NAMALWA (cell line): ENCODE results near the gene PLXNA1.

Experiments used
- DNase-seq: peaks from one replicate; pipeline ENCODE4 v3.0.0-alpha.2; 2015; ENCODE audit warnings: low spot score

The PLXNA1 gene

GRCh38 chr3:126968391-126969390, 14.2 kb upstream of the PLXNA1 start:
- DNase-seq: no peak

DNA sequence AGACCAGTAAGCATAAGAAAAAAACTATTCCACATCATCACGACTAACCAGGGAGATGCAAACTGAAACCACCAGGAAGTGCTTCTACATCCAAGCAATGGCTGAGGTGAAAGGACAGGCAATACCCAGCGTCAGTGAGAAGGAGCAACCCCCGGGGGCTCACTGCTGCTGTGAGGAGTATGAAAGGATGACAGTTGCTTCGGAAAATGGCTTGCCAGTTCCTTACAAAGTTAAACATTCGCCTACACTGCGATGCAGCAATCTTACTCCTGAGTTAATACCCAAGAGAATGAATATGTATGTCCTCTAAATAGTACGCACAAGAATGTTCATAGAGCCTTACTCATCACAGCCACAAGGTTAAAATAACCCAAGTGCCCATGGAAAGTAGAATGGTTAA, 13.3 kb upstream of the PLXNA1 start:
- no peak for DNase-seq

DNA sequence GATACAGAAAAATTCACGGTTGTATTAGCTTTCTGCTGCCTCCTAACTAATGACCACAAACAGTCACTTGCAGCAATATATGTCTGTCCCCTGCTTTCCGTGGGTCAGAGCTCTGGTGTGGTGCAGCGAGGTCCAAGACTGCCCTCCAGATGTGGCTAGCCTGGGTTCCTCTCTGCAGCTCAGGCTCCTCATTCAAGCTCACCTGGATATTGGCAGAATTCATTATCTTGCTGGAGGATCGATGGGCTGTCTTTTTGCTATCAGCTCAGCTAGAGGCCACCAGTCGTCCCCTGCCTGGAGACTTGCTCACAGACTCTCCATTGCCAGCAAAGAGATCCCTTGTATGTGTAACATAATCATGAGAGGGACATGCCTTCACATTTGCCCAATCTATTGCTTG, 12.8 kb upstream of the PLXNA1 start:
- DNase-seq: no peak

DNA sequence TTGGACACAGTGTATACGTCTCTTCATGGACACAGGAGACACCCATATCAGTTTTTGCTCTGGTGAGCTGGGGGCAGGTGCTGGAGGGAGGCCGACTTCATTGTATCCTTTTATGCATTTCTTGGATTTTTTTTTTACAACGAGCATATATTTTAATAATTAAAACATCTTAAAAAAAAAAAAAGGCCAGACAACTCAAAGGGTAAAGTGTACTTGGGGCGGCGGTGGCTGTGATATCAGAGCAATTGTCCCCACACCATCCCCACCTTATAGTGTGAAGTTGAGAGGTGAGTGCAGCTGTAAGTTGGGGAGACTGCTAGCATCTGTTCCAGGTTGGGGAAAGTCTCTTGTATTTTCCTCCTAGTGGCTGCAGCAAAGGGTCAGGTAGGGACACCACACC, 12.0 kb upstream of the PLXNA1 start:
- DNase-seq: no peak

DNA sequence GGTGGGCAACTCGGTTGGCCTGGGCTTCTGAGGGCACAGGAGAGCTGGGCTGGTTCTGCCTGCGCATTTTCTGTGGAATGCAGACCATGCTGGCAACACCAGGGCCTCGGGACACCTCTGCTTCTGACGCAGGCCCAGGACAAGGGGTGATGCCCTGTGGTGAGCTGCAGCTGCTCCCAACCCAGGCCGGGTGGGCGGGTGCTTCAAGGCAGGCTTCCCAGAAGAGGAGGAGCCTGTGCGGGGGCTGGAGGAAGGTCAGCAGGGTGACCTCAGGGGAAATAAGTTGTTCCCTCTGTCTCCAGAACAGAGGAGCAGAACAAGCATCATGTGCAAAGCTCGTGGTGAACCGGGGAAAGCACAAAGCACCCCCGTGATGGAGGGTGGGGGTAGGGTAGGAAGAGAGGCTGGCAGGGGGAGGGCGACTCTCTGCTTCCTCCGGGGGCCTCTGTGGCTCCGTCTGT, 11.0 kb upstream of the PLXNA1 start:
- no peak for DNase-seq

GRCh38 chr3:126972866-126973265, 10.0 kb upstream of the PLXNA1 start:
- no peak for DNase-seq

GRCh38 chr3:126973814-126974213, 9.1 kb upstream of the PLXNA1 start:
- no peak for DNase-seq

DNA sequence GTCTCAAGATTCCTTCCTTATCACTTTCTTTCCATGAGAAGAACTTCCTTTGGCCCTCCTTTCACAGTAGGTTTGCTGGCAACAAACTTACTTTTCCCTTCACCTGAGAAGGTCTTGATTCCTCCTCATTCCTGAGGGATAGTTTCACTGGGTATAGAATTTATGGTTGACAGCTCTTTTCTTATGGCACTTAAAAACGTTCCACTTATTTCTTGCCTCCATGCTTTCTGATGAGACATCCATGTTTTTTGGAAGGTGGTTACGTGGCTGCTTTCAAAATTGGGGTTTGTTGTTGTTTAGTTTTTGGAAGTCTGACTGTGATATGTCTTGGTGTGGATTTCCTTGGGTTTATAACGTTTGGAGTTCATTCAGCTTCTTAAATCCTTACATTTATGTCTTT, 8.2 kb upstream of the PLXNA1 start:
- no peak for DNase-seq

DNA sequence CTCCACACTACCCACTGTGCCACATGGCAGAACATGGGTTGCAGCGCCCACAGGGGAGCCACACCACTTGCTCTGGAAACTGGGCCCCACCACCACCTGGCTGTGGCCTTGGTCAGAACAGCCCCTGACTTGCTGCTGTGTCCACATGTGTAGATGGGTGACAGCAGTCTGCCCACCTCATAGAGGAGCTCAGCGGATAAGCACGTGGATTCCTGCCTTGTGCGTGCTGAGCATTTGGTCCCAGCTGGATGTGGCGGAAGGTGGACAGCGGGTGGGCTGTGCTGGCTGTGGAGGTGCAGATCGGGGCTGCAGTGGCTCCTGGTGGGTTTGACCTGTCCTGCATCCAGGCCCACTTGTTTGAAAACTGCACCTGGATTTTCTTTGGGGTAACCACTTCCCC, 6.0 kb upstream of the PLXNA1 start:
- DNase-seq: no peak

DNA sequence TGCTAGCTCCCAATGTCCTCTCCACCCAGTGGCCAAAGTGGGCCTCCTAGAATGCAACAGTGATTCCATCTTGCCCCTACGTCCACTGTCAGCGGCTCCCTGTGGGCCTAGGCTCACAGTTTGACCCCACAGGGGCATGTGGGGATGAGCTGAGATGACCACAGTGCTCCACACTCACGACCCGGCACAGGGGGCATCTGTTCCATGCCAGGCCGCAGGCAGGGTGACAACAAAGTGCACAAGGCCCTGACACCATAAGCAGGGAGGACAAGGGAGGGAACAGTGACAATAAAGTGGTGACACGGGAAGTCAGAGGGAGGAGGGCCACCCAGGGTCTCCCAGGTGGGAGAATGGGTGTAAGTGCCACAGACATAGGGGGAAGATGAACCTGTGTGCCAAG, 5.1 kb upstream of the PLXNA1 start:
- no peak for DNase-seq

DNA sequence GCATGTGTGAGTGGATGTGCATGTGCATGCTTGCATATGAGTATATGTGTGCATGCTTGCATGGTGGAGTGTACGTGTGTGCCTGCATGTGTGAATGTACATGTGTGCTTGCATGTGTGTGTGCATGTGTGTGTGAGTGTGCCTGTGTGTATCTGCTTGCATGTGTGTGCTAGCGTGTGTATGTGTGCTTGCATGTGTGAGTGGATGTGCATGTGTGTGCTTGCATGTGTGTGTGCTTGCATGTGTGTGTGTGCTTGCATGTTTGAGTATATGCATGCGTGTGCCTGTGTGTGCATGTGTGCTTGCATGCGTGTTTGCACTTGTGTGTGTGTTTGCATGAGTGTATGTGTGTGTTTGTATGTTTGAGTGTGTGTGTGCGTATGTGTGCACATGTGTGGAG, 4.6 kb upstream of the PLXNA1 start:
- no peak for DNase-seq

- no peak for DNase-seq
These were observed 3.8 kb upstream of the PLXNA1 start for GRCh38 chr3:126979046-126979628.

DNA sequence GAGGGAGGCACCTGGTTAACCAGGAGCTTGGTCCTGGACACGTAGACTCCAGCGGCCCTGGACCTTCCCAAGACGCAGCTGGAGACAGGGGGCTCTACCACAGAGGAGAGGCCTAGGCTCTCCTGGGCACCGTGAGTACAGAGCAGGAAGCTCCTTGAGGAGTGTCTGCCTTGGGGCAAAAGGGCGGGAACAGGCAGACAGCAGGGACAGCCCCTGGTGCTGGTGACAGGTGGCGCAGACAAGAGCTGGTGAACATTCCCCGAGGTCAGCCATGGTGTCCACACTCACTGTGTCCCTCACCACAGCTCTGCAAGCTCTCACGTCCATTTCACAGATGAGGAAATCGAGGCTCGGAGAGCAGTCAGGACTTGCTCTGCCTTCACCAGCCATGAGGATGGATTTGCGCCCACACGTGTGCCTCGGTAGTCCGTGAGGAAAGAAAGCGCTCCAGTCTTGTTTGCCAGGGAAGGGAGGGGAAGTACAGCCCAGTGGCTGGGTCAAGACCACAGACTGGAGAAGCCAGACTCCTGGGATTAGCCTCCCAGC, 2.6 kb upstream of the PLXNA1 start:
- DNase-seq: no peak

GRCh38 chr3:126982126-126982470, 817 bp upstream of the PLXNA1 start:
- DNase-seq: peak; percentile 61

DNA sequence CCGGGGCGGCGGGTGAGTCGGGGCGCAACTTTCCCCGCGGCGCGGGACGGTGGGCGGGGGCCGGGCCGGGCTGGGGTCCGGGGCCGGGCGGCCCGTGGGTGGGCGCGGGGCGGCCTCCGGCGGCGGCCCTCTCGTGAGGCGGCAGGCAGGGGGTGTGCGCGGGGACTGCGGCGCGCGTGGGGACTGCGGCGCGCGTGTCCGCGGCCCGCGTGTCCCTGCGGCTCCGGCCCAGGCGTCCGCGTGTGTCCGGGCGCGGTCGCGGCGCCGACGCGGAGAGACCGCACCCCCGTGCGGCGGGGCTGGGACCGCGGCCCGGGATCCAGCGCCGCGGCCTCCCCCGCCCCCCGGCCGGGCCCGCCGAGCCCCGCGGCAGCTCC, 349 bp downstream of the PLXNA1 start:
- DNase-seq: no peak

DNA sequence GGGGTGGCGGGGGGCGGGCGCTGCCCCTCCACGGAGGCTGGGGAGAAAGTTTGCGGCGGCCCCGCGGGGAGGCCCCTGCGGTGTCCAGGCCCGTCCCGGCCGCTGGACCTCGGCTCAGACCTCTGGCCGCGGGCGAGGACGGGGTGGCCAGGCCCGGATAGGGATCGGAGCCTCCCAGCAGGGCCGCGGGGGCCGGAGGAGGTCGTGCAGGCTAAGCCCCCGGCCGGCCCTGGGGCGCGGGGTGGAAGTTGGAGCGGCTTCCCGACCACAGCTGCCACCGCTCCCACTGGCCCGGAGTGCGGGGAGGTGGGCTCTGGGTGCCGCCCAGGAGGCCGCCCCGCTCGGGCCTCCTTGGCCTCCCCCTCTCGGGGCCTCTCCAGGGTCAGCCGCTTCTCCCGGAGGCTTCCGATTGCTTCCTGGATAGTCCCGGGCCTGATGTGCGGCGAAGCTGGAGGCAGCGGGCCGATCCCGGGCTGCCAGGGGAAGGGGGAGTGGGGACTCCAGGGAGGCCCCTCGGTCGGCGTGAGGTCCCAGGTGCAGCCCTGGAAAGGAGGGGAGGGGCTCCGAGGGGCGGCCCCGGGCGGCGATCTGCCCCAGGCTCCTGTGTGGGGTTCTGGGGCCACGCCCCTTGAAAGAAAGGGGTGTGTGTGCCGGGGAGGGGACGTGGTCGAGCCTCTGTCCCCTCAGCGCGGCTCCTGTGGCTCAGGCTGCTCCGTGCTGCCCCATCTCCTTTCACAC, 907 bp downstream of the PLXNA1 start:
- peak; percentile 36 for DNase-seq

- no peak for DNase-seq
These were observed 1.6 kb downstream of the PLXNA1 start for GRCh38 chr3:126984391-126985131.

DNA sequence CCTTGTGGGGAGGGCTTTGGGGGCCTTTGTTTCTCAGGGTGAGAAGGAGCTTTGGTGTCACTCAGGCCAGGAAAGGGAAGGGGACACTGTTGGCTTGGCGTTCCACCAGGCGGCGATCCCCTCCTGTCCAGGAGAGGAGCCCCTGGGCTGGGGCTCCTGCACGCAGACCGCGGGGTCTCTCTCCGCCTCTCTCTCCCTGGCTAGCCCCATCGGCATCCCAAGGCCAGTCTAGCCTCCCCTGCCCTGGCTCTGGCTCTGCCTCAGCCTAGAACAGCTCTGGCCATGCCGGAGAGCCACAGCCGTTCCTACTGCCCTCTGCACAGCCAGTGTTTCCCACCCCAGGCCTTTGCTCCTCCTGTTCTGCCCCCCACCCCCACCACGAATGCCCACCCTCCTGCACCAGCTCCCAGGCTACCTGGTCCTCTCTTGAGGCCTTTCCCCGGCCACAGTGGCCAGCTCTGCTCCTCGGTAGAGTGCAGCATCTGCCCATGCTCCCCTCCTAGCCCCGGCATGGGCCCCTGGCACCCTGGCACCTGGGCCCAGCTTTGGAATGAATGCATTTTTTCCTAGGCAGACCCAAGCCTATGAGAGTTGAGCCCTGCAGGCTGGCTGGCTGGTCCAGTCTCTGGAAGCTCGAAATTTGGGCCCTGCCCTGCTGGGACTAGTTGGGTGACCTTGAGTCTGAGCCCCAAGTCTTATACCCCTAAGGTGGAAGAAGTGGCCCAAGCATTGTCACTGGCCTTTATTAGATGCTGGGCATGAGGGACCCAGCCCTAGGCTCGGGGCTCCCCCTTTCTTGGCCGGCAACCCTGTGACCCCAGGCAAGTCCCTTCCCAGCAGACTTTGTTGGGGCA, 2.4 kb downstream of the PLXNA1 start:
- DNase-seq: no peak

DNA sequence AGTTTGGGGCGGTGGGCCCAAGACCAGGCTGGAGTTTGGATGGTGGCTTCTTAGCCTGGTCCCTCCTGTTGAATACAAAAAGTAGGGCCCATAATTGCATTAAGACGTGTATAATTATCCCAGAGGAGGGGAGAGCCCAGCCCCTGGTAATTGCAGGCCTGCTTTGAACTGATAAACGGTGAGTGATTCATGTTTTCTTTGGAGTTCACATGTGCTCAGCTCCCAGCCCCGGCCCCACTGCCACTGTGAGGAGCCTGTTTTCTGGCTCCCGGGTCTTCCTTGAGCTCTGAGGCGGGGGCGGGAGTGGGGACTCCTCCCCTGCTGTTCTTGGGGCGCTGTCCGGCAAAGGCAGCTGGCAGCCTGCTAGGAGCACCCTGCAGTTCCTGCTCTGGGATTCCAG, 3.1 kb downstream of the PLXNA1 start:
- no peak for DNase-seq

DNA sequence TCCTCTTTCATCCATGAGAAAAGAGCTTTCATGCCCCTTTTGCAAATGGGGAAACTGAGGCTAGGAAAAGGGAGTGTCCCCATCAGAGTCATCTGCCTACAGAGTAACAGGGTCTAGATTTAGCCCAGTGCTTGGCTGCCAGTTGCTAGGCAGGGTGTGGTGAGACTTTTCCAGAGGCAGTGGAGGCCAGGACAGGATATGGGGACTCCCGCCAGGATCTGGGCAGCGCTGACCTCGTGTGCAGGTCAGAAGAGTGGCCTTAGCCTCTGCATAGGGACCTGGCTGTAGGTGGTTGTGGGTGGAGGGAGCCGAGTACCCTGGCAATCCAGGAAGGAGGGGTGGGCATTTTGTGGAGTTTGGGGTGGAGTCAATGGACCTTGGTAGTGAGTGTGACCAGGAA, 4.2 kb downstream of the PLXNA1 start:
- no peak for DNase-seq

DNA sequence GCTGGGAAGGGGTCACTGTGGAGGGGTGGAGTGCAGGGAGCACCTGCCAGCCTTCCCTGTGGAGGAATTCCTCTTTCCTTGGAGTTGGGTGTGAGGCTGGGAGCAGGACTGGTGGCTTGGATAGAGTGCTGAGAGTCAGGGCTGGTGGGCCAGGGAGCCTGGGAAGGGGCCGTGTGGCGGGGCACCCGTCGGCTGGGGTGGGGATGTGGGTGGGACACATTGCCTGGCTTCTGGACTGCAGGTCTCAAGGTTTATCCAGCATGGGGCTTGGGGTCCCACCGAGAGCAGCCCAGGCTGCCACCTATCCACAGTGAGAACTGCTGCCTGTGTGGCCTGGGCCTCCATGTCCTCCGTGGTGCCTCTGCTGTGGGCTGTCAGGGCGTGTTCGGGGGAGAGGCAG, 4.7 kb downstream of the PLXNA1 start:
- no peak for DNase-seq
